KMS-11 (cell line): ENCODE results near the gene PLA2G12A.

Experiments
- H2AFZ ChIP-seq: fragments of 200-600 bp; sonication (generic); 2 replicates; pipeline ENCODE4 v1.6.1; 2016; ENCODE audit warnings: antibody characterized with exemption, mixed run types, low read depth
- H3K27ac ChIP-seq: fragments of 200-600 bp; sonication (generic); 2 replicates; pipeline ENCODE4 v1.6.1; 2016; ENCODE audit warnings: mild to moderate bottlenecking, mixed run types
- H3K27me3 ChIP-seq: fragments of 200-600 bp; sonication (generic); 2 replicates; pipeline ENCODE4 v1.6.1; 2017; ENCODE audit warnings: mild to moderate bottlenecking, low read depth, mixed run types, moderate library complexity; ENCODE audit not compliant: insufficient read depth
- H3K36me3 ChIP-seq: fragments of 200-600 bp; sonication (generic); 2 replicates; pipeline ENCODE4 v1.6.1; 2017; ENCODE audit warnings: mild to moderate bottlenecking, mixed run types; ENCODE audit not compliant: insufficient read depth
- H3K4me1 ChIP-seq: fragments of 200-600 bp; sonication (generic); 2 replicates; pipeline ENCODE4 v1.6.1; 2016; ENCODE audit warnings: mild to moderate bottlenecking, low read depth, mixed run types; ENCODE audit not compliant: poor library complexity, severe bottlenecking
- H3K4me2 ChIP-seq: fragments of 200-600 bp; sonication (generic); 2 replicates; pipeline ENCODE4 v1.7.0; 2016; ENCODE audit warnings: mild to moderate bottlenecking, mixed run types
- H3K4me3 ChIP-seq: fragments of 200-600 bp; sonication (generic); IDR thresholded peaks from 2 replicates; pipeline ENCODE4 v1.6.1; 2017; ENCODE audit warnings: low read depth, low read length, mixed read lengths; ENCODE audit not compliant: insufficient read depth
- H3K79me2 ChIP-seq: fragments of 200-600 bp; sonication (generic); 2 replicates; pipeline ENCODE4 v1.6.1; 2016; ENCODE audit warnings: low read depth, mixed run types; ENCODE audit not compliant: insufficient read depth
- H3K9ac ChIP-seq: fragments of 200-600 bp; sonication (generic); 2 replicates; pipeline ENCODE4 v1.6.1; 2016; ENCODE audit warnings: mild to moderate bottlenecking, mixed run types
- H4K20me1 ChIP-seq: fragments of 200-600 bp; sonication (generic); 2 replicates; pipeline ENCODE4 v1.6.1; 2016; ENCODE audit warnings: mild to moderate bottlenecking, mixed run types; ENCODE audit not compliant: insufficient read depth
- TF ChIP-seq, protein P1 (sequence below): fragments of 200-600 bp; sonication (generic); conservative IDR thresholded peaks from 2 replicates; pipeline ENCODE4 v1.6.1; 2017; ENCODE audit warnings: low read depth, mild to moderate bottlenecking, antibody characterized with exemption, low read length, moderate library complexity, mixed read lengths

Gene PLA2G12A

DNA sequence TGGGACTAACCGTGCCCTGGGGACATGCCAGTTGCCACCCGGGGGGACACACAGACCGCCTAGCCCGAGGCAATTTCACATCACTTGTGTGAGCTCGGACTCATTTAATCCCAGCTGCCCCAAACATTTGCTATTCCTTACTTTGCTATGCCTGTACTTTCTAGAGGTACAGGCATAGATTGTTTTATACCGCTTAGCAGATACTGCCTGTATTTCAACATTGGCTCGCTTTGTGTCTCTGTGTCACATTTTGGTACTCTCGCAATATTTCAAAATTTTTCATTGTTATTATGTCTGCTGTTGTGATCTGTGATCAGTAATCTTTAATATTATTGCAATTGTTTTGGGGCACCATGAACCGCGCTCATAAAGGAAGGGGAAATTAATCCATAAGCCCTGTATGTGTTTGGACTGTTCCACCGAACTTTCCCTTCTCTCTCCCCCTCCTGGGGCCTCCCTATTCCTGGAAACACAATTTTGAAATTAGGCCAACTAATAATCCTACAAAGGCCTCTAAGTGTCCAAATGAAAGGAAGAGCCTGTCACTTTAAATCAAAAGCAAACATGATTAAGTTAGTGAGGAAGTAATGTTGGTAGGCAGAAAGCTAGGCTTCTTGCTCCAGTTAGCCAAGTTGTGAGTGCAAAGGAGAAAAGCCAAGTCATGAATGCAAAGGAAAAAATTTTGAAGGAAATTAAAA lies 26.1 kb downstream of the PLA2G12A start:
- H3K36me3 ChIP-seq: peaks cover 3% of the 10 kb centered on the region; the same call in 1 of the 2 replicates
- peak overlapping the region; percentile 77 for H3K4me2 ChIP-seq
- no peaks in the 10 kb centered on the region for H4K20me1 ChIP-seq
- H3K27me3 ChIP-seq: no peaks in the 10 kb centered on the region
- TF ChIP-seq, protein P1, sequence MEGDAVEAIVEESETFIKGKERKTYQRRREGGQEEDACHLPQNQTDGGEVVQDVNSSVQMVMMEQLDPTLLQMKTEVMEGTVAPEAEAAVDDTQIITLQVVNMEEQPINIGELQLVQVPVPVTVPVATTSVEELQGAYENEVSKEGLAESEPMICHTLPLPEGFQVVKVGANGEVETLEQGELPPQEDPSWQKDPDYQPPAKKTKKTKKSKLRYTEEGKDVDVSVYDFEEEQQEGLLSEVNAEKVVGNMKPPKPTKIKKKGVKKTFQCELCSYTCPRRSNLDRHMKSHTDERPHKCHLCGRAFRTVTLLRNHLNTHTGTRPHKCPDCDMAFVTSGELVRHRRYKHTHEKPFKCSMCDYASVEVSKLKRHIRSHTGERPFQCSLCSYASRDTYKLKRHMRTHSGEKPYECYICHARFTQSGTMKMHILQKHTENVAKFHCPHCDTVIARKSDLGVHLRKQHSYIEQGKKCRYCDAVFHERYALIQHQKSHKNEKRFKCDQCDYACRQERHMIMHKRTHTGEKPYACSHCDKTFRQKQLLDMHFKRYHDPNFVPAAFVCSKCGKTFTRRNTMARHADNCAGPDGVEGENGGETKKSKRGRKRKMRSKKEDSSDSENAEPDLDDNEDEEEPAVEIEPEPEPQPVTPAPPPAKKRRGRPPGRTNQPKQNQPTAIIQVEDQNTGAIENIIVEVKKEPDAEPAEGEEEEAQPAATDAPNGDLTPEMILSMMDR: no peak
- peak overlapping the region; percentile 75 for H2AFZ ChIP-seq
- H3K4me1 ChIP-seq: peaks cover 80% of the 10 kb centered on the region
- H3K9ac ChIP-seq: peak overlapping the region; percentile 68; the same call in 1 of the 2 replicates
- H3K27ac ChIP-seq: peak overlapping the region; percentile 89
- peaks cover 34% of the 10 kb centered on the region for H3K79me2 ChIP-seq
- no peak overlapping the region for H3K4me3 ChIP-seq

DNA sequence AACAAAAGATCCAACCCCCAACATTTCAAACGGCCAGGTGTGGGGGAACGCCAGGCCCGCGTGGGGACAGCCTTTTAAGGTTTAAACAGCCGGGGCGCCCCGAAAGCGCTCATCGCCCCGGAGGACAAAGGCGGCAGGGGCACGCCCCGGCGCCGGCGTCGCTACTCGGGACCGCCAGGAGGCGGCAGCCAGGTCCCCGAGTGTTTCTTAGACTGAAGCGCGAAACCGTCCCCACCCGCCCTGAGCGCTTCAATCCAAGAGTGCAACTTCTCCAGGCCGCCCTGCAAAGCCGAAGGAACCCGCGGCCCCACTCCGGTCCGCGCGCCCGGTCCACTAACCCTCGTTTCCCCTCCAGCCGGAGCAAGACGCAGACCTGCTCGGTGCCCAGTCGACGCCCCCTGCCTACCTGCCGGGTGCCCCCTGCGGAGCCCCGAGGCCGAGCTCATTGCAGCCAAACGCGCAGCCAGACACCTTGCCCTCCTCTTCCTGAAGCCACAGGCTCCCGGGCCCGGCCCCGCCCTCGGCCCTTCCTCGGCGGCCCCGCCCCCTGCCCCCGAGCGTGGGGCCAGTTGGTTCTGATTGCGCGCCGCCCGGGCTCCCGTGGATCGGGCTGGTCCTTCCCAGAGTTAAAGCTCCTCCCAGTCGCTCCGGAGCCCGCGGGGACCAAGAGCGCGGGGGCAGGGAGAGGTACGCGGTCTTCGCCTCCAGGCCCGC lies 26.8 kb downstream of the PLA2G12A start, which contains the start of gene CASP6:
CASP6 (minus strand) TSS at position 496 of the 714 bp plus-strand sequence; CDS start at position 446, 50 bp downstream.
- H3K4me2 ChIP-seq: peak within 1 kb of the TSS; percentile 99
- H3K4me1 ChIP-seq: peaks cover 79% of the 10 kb centered on the region
- H3K4me3 ChIP-seq: peak within 1 kb of the TSS; percentile 51
- peaks cover 3% of the 10 kb centered on the region; the same call in 1 of the 2 replicates for H3K36me3 ChIP-seq
- TF ChIP-seq, protein P1: peak; percentile 57; the same call in 1 of the 2 replicates
- peak within 1 kb of the TSS; percentile 75 for H2AFZ ChIP-seq
- H3K9ac ChIP-seq: peak within 1 kb of the TSS; percentile 68
- H3K27ac ChIP-seq: peak within 1 kb of the TSS; percentile 89
- no peaks in the 10 kb centered on the region for H3K27me3 ChIP-seq
- H3K79me2 ChIP-seq: peaks cover 34% of the 10 kb centered on the region
- H4K20me1 ChIP-seq: no peaks in the 10 kb centered on the region

DNA sequence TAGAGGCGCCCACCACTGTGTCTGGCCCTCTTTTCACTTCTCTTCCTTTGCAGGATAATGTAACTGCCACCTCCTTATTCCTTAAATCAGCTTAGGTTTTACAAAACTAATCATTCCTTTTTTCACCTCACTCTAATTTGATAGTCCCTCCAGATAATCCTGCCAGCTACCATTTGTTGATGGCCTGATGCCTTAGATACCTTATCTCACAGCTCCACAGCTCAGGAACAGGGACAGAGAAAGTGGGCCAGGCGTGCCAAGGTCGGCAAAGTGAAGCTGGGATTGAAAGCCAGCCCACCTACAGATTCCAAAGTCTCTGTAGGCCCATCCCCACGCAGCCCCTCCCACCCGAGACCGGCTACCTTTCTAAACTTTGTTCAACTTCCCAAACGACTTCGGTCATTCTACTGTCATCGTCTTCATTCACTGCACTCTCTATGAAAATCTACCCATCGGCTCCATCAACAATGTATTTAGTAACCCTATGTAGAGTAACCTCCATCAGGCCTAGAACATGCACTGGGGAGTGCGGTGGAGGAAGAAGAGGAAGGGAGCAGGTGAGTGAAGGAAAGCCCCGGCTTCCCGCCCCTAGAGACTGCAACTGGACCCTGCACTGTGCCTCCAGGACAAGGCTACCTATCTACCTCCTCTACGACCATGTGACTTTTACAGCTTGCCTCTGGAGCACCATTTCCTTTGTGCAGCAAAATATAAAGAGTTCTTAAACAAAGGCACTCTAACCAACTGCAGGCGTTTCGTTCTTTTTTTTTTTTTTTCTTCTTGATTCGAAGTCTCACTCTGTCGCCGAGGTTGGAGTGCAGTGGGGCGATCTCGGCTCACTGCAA lies 28.1 kb downstream of the PLA2G12A start:
- Histone ChIP-seq H3K27me3 (no peaks in the 10 kb centered on the region), H3K36me3 (peaks cover 3% of the 10 kb centered on the region; the same call in 1 of the 2 replicates), H3K79me2 (peaks cover 34% of the 10 kb centered on the region), H3K4me2 (peak overlapping the region; percentile 99), H3K9ac (peak overlapping the region; percentile 68), H3K4me1 (peaks cover 66% of the 10 kb centered on the region), H4K20me1 (no peaks in the 10 kb centered on the region), H2AFZ (peak overlapping the region; percentile 75), H3K27ac (peak overlapping the region; percentile 89), H3K4me3 (peak overlapping the region; percentile 51)
- TF ChIP-seq, protein P1: no peak

DNA sequence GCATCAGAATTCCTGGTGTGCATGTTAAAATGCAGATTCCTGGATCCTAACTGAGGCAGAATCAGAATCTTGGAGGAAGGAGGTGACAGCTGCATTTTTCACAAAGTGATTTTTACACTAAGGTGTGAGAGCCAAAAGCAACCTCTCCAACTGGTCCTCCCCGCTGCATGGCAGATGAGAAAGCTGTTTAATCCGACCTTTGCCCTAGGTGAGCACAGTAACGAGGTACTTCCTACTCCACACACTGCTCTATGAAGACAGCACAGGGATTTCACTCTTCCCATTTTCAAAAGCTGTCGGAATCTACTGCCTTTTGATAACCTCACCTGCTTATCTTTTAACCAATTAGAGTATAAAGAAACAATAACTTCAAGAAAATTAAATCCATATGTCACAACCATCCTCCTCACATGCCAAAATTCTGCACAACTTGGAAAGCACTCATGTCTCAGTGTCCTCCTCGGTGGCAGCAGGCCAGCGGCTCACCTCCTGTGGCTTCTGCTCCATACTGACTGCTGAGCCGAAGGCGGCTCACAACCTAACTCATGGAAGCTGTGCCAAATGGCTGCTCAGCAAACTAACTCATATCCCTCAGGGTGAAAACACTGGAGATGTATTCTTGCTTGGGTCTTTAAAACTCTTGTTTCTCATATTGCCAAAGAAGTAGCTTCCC lies 30.2 kb downstream of the PLA2G12A start:
- Histone ChIP-seq H3K27ac (no peak overlapping the region), H3K4me2 (no peak overlapping the region), H3K4me3 (no peak overlapping the region), H3K27me3 (no peaks in the 10 kb centered on the region), H3K9ac (no peak overlapping the region), H3K36me3 (peaks cover 3% of the 10 kb centered on the region; the same call in 1 of the 2 replicates), H4K20me1 (no peaks in the 10 kb centered on the region), H3K79me2 (peaks cover 34% of the 10 kb centered on the region), H3K4me1 (peaks cover 58% of the 10 kb centered on the region), H2AFZ (no peak overlapping the region)
- TF ChIP-seq, protein P1: no peak
